DOHH2 (cell line): ENCODE measurements around the gene TRPV4.

Experiments
- EZH2phosphoT487 ChIP-seq: fragments of 200-600 bp; sonication (generic); IDR thresholded peaks from 2 replicates; pipeline ENCODE4 v1.6.1; 2017; ENCODE audit warnings: borderline replicate concordance, mild to moderate bottlenecking, antibody characterized with exemption, low read length, moderate library complexity, mixed read lengths
- TF ChIP-seq, protein P1 (sequence below): fragments of 200-600 bp; sonication (generic); IDR thresholded peaks from one replicate; pipeline ENCODE4 v1.5.1; 2014; ENCODE audit warnings: antibody characterized with exemption, mild to moderate bottlenecking, low read depth, low read length; ENCODE audit not compliant: poor library complexity, severe bottlenecking

DNA sequence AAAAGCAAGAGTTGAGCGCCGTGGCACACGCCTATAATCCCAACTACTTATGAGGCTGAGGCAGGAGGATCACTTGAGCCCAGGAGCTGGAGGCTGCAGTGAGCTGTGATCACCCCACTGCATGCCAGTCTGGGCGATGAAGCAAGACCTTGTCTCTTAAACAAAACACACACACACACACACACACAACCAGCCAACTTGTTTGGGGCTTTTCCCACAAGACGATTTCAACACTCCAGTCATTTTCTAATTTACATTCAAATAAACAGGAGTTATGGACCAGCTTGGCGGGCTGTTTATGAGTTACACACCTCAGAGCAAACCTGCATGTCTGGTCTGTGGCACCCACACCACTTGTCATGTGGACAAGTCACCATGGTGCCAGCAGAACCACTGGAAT, 40.5 kb upstream of the TRPV4 start:
- TF ChIP-seq, protein P1, sequence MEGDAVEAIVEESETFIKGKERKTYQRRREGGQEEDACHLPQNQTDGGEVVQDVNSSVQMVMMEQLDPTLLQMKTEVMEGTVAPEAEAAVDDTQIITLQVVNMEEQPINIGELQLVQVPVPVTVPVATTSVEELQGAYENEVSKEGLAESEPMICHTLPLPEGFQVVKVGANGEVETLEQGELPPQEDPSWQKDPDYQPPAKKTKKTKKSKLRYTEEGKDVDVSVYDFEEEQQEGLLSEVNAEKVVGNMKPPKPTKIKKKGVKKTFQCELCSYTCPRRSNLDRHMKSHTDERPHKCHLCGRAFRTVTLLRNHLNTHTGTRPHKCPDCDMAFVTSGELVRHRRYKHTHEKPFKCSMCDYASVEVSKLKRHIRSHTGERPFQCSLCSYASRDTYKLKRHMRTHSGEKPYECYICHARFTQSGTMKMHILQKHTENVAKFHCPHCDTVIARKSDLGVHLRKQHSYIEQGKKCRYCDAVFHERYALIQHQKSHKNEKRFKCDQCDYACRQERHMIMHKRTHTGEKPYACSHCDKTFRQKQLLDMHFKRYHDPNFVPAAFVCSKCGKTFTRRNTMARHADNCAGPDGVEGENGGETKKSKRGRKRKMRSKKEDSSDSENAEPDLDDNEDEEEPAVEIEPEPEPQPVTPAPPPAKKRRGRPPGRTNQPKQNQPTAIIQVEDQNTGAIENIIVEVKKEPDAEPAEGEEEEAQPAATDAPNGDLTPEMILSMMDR = no peak
- TF ChIP-seq EZH2phosphoT487 = no peak
